GM21381 (cell line): ENCODE data around the gene FIGNL2.

ENCODE experiments used
- ATAC-seq: cut with Tn5 transposase; IDR thresholded peaks from one replicate; pipeline ENCODE4 v1.9.1; 2021; ENCODE audit warnings: mild to moderate bottlenecking, moderate library complexity; ENCODE audit not compliant: unreplicated experiment

FIGNL2 gene

DNA sequence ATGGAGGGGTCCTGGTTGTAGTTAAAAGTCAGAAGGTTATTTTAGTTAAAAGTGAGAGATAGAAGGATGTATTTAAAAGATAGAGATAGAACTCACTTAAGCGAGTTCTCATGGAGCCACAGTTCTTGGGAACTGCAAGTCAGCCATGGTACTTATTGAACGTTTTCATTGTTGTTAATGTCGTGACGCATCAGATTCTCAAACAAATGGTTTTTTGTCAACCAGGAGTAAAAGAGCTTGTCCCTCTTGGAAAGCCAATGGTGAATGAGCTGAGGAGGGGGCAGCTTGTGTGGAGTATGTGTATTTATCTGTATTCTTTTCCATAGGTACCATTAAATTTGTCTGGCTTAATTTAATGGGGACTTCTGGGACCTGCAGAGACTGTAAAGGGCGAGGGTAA lies 68.6 kb downstream of the FIGNL2 start:
- ATAC-seq = no peak

DNA sequence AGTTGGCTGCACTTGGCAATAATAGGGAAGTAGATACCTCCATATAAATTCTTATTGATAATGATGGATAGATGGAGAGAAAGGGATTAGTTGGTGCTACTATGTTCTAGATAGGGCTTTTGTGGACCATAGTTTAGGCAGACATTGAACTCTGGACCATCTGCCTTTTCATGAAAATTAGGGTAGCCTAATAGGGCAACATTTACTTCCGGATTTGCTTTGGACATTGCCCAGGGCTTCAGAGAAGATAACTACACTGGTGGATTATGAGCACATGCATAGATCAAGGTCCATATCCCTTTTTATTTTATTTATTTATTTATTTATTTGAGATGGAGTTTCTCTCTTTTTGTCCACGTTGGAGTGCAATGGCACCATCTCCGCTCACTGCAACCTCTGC lies 70.5 kb downstream of the FIGNL2 start:
- no peak for ATAC-seq

GRCh38 chr12:51777457-51777856 lies 71.1 kb downstream of the FIGNL2 start:
- no peak for ATAC-seq

DNA sequence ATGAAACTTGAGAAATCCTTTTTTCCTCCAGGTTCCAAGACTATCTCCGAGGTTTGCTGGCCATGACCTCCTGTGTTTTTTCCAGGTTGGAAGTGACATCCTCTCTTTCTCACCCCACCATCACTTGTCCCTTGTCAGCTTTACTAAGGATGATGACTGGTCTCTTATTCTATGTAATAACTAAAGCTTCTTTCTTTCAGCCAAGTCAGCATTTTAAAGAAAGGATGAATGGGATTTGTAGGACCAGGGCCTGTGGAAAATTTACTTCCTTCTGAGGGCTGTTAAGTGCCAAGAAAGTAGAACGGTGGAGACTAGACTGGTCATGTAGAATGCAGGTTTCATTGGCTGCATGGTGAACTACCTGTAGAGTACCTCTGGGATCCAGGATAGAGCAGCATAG lies 73.6 kb downstream of the FIGNL2 start:
- no peak for ATAC-seq

- no peak for ATAC-seq
Observed at GRCh38 chr12:51773145-51773869, 75.2 kb downstream of the FIGNL2 start.

DNA sequence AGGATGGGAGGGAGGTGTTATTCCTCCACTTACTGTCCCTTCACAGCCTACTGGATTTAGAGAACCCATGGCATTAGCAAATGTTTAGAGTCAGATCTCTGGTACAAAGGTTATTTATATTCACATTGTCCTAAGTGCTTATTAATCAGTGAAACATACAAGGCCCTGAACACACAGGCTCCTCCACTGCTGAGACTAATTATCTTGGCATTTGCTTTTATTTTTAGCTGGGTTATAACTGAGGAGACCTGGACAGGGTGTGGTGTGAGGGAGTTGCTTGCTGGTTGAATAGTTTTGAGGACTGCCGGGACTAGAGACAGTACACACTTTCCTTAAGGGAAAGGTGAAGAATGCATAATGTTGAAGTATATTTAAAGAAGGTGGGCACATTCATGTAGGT lies 77.5 kb downstream of the FIGNL2 start:
- no peak for ATAC-seq
